Measurements from ENCODE around the gene UNC13D.

DNA sequence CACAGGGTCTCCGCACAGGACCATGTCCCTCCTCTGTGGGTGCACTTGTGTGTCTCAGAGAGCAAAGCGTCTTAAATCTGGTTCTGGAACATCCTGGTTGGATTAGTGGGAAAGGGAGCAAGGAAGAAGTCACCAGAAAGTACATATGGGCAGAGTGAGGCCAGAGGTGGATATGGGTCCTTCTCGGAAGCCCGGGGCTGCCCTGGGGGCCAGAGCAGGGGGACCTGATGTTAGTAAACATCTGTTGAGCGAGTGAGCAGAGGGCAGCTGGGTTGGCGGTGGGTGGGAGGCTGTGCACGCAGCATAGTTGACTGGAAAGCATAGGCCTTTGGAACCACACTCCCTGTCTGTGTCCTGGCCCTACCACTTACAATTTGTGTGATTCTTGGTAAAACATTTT is 22.7 kb downstream of the UNC13D start:
- TF ChIP-seq, protein P1, sequence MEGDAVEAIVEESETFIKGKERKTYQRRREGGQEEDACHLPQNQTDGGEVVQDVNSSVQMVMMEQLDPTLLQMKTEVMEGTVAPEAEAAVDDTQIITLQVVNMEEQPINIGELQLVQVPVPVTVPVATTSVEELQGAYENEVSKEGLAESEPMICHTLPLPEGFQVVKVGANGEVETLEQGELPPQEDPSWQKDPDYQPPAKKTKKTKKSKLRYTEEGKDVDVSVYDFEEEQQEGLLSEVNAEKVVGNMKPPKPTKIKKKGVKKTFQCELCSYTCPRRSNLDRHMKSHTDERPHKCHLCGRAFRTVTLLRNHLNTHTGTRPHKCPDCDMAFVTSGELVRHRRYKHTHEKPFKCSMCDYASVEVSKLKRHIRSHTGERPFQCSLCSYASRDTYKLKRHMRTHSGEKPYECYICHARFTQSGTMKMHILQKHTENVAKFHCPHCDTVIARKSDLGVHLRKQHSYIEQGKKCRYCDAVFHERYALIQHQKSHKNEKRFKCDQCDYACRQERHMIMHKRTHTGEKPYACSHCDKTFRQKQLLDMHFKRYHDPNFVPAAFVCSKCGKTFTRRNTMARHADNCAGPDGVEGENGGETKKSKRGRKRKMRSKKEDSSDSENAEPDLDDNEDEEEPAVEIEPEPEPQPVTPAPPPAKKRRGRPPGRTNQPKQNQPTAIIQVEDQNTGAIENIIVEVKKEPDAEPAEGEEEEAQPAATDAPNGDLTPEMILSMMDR (IDR thresholded peaks at IDR 0.05) = no peak
- TF ChIP-seq POLR2A (IDR thresholded peaks at IDR 0.05) = no peak
- TF ChIP-seq POLR2AphosphoS5 (IDR thresholded peaks at IDR 0.05; ENCODE audit: insufficient read depth in 1 of 2, low read depth in 1 of 2) = no peak
